Activated T-cell treated with anti-CD3 and anti-CD28 coated beads, Interleukin-2, amount 50 U/mL, for 48 hours (primary cell): ENCODE results near the gene LY6G6D.

Experiments
- DNase-seq, 2 experiments: peaks; one replicate each; pipeline ENCODE4 v3.0.0-alpha.2; 2020

The LY6G6D gene

DNA sequence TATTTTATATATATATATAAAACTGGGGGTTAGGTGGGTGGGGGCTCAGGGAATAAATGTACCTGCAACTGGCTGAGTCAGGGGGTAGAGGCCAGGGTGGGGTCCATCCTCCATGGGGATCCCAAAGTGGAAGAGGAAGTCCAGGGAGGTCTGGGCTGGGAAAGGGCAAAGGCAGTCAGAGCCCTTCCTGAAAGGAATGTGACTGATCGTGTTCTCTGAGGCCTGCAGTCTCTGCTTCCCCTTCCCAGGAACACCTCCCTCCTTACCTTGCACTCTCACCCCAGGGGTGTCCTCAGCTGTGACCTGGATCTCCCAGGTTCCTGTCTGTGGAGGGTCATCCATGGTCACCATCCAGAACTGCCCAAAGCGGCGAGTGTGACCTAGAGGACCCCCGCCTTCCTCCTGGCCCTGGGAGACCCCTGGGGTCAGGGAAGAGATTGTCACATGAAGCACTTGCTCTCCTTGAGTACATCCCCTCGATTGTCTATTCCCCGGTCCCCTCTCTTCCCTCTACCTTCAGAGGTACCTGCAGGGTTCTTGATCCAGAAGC lies 52.0 kb downstream of the LY6G6D start:
- no peak for DNase-seq
